HG02610 (cell line): ENCODE measurements around the gene NLRP5.
A peak's percentile ranks its signal among the peaks of the same experiment; 100 is the strongest.

ENCODE experiments used
- ATAC-seq: cut with Tn5 transposase; IDR thresholded peaks from one replicate; pipeline ENCODE4 v1.9.1; 2021; ENCODE audit warnings: mild to moderate bottlenecking, moderate library complexity; ENCODE audit not compliant: unreplicated experiment

Gene NLRP5

GRCh38 chr19:56071151-56071550, 84.6 kb downstream of the NLRP5 start:
- ATAC-seq = no peak

GRCh38 chr19:56076498-56076897, 89.9 kb downstream of the NLRP5 start:
- ATAC-seq = no peak

GRCh38 chr19:56079609-56080008, 93.0 kb downstream of the NLRP5 start:
- no peak for ATAC-seq

DNA sequence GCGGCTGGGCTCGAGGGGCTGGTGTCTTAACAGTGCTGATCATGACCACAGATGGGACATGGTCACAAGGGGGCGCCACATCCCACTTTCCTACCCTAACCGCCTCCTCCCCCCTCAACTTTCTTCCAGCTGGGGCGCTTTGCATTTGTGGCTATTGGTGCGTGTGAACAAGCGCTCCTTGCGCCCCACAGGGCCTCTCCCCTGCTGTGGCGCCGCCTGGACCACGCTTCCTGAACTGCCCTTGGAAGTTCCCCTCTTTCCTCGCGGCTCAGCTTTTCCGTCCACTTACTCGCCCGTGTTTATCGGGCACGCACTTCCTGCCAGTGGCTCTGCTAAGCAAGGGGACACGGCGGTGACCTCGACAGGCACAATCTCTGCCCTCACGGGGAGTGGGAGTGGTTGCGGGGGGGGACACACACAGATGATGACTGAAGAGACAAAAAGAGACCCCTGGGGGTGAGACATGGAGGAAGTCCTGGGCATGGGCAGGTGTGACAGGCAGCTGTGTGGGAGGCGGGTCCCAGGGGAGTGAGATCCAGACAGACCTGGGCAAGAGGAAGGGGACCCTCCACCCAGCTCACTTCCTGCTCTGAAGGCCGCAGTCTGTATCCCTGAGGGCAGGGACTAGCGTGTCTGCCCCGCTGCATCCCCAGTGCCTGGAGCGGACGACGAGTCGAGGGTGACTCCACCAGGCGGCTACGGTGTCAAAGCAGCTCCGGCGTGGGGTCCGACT, 94.3 kb downstream of the NLRP5 start:
- ATAC-seq = peak; percentile 70

DNA sequence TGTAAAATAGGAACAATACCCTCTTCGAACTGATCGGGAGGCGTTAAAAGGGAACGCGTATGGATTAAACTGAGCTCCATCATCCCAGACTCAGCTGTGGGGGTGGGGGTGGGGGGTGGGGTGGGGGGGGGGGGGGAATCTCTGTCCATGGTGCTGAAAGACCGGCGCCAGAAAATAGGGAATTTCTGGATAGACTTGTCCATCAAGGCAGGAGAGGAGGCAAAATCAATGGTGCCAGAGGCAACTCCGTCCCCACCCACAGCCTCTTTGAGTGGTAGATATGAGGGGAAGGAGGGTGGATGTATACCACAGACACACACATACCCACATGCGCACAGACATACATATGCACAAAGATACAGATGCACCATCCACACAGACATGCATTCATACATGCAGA, 97.1 kb downstream of the NLRP5 start:
- ATAC-seq = no peak

DNA sequence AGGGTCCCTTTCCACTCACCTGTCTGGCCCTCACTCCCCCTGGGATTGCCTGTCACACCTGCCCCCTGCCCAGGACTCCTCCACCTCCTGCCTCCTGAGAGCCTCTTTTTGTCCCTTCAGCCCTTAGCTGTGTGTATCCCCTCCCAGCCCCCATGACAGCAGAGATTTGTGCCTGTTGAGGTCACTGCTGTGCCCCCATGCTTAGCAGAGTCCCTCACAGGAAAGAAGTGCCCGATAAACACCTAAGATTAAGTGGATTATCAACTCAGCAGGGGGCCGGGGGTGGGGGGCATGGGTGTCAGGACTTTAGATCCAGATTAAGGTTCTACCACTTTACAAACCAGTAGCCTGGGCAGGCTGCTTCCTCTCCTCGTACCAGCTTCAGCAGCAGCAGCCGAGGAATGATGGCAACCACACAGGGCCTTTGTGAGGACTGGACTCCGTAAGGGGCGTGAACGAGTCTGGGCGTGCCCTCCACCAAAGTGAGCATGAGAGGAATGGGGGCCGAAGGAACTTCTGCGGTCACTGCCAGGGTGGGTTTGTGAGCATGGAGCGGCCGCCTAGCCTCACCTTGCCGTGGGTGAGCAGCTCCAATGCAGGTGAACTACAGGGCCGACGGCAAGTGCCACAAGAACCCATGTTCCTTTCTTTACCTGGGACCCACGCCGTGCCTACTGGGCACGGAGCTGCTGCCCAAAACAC, 98.4 kb downstream of the NLRP5 start:
- ATAC-seq = no peak

DNA sequence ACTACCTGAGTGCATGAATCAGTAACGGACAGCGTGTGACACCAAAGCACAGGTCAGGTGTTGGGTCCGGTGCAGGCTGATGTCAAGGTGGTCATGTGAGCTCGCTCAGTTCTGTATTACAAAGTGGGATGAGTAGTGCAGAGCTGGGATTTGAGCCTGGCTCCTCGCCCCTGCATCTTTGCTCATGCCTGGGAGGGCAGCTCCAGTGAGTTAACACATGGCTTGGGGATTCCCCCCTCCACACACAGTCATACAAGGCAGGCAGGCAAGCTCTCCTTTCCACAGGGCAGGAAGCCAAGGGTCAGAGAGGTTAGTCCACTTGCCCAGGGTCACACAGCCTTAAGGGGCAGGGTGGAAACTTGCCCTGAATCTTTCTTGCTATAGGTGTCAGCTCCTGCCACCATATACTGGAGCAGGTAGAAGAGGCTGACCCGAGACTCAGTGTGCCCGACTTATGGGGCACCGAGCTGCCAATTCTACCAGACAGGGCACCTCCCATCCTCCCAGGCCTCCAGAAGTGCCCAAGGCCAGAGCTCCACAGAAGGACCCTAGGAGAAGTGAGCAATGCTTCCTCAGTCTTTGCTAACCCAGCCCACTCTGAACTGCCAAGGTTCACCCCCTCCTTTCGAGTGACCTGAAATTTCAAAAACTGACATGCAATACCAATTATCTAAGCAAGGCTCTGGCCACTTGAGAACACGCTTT, 99.1 kb downstream of the NLRP5 start:
- no peak for ATAC-seq

GRCh38 chr19:56086671-56087430, 100.3 kb downstream of the NLRP5 start:
- ATAC-seq = no peak

DNA sequence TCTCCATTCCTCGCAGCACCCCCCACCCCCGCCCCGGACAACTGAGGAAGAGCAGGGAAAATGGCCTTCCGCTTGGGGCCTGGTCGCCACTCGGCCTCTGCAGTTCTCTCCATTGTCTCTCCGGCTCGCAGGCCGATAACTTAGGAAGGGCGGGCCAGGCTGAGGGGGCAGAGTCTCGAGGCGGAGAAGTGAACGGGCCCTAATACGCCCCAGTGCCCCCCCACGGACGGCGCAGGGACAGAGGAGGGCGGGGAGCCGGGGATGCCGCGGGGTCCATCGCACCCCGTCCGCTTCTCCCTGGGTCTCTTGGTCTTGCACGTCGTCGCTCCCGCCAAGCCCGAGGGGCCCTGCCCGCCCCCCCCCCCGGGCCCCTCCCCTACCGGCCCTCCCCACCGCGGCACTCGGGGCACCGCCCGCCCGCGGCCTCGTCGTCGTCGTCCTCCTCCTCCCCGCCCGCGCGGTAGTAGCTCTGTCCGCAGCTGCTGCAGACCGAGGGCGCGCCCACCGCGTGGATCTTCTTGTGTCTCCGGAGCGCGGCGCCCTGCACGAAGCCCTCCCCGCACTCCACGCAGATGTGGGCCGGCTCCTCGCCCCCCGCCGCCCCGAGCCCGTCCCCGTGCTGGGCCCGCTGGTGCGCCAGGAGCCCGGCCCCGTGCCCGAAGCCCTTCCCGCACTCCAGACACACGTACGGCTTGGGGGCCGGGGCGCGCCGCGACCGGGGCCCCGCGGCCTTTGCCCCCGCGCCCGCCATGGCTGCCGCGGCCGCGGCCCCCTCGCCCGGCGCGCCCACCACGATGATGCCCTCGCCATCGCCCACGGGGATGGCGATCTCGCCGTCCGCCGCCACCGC, 101.3 kb downstream of the NLRP5 start:
- no peak for ATAC-seq

DNA sequence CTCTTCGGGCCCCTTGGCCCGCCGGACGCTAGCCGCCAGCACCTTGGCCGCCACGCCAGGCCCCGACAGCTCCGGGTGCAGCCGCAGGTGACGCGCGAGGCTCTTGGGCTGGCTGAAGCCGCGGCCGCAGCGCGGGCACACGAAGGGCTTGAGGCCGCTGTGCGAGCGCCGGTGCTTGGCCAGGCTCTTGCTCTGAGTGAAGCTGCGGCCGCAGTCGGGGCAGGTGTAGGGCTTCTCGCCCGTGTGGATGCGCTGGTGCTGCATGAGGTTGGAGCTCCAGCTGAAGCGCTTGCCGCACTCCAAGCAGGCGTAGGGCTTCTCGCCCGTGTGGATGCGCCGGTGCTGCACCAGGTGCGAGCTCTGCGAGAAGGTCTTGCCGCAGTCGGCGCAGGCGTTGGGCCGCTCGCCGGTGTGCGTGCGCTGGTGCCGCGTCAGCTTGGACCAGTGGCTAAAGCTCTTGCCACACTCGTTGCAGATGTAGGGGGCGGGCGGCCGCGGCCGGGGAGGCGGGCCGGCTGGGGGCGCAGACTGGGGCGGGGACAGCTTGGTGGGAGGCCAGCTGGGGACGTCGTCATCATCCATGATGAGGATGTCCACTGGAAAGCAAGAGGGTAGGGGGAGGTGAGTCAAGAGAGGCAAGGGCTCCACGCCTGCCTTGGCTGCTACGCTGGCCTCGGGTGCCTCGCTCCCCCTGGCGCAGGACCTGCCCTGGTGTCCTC, 102.1 kb downstream of the NLRP5 start:
- ATAC-seq = no peak

DNA sequence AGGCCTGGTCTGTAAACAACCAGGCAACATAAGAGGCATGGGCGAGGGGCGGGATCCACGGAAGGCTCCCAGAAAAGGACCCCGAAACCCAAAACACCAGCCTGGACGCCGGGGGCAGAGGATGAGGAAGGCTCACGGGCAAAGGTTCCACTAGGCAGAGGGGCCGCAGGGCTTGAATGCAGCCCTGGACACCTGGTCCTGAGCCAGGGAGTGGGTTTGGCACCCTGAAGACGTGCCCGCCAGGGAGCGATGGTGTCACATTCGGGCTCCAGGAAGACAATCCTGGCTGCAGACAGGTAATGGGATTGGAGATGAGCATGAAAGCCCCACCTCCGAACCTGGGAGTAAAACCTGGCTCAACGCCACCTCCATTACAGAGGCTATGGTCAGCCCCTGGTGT, 102.8 kb downstream of the NLRP5 start:
- no peak for ATAC-seq

DNA sequence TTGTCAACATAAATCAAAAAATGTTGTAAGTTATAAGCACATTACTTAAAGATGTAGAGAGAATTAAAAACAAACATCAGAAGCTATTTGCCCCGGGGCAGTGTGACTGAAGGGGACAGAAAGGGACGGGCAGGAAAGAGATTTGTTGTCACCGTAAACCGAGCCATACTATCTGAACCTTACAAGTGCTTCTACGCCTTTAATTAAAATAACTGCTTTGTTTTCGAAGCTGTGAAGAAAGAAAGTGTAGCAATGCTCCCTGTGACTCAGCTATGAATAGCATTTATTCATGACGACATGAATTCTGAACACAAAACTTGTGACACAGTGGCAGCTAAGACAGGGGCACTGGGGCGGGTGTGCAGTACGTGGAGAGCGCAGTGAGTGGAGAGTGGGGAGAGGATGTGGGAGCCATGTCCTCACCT, 104.5 kb downstream of the NLRP5 start:
- ATAC-seq = no peak

DNA sequence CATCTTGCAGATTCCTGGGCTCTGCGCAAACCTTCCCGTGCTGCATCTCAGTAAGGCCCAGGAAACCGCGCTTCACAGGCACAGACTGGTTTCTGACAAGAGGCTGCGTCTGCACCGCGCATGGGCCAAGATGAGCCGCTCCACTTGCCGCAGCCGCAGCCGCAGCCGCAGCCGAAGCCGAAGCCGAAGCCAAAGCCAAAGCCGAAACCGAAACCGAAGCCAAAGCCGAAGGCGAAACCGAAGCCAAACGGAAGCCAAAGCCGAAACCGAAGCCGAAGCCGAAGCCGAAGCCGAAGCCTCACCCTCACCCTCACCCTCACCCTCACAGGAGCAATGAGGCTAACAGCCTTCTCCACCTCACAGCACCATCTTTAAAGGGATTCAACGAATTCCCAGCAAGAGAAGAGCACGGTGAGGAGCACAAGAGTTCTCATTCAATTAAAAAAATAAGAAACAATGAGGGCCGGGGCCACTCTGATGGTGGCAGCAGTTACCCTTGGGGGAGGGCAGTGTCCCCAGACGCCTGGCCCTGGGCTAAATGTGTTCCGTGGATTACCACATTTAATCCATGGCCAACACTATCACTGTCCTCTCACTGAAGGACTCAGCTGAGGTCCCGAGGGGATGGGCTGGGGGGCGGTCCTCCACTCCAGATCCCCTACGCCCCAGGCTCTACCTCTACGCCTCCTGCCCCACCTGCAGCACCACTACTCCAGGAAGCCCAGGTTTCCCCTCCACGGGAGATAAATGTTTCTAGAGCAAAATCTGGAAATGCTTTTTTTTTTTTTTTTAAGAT, 105.4 kb downstream of the NLRP5 start:
- ATAC-seq = no peak

GRCh38 chr19:56092685-56093631, 106.4 kb downstream of the NLRP5 start:
- no peak for ATAC-seq

GRCh38 chr19:56094449-56094848, 107.9 kb downstream of the NLRP5 start:
- ATAC-seq = no peak

- no peak for ATAC-seq
Measured at GRCh38 chr19:56096665-56097064, 110.1 kb downstream of the NLRP5 start.

DNA sequence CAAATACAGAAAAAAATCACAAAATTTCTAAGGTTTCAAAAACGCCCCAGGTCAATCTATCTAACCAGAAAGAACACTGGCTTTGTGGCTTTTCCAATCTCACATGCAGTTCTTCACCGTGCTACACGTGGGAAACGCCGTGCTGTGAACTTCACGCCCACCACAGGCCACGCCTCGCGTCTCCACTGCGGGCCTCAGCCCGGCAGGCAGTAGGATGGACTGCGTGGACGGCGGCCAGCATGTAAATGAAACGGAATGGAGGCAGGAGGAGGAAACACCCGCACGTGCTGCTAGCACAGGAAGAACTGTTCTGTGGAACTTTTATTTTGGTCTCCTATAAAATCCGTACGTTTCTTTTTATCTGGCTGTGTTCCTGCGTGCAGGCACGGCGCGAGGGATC, 110.7 kb downstream of the NLRP5 start:
- no peak for ATAC-seq

- ATAC-seq = no peak
Measured at GRCh38 chr19:56097776-56098175, 111.2 kb downstream of the NLRP5 start.
